ENCODE data around the gene ARHGEF39. TPM values are rescaled to one million over a fixed set of nuclear protein-coding genes. Genes with fewer than 3 reads are reported as not detected.

The ARHGEF39 gene
- total and polyA plus RNA-seq, 4 donors = 0.25 to 1.8 (median 1.2) TPM

DNA sequence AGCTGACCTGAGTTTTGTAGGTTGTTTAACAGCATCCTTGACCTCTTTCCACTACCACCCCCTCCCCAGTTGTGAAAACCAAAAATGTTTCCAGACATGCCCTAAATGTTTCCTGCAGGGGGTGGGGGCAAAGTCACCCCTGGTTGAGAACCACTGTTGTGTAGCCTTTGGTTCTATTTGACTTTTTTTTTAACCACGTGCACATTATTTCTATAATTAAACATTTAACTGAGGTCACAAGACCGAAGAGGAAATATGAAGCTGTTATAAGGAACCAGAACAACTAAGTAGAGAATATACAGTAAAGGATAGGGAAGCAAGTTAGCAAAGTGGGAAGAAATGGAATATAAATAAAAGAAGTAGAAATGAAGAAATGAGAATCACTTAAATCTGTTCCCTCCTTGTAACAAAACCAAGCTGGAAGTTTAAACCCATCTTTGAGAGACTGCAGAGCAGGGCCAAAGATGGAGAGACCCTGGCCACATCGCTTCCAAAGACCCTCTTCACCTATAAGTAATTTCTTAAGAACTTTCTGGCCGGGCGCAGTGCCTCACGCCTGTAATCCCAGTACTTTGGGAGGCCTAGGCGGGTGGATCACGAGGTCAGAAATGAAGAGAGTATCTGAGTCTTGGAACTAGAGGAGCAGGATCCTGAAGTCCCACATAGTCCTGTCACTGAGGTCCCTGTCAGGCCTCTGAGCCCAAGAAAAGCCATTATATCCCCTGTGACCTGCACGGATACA is 28.7 kb downstream of the ARHGEF39 start:
- no peaks in the 10 kb centered on the region for H3K4me1 ChIP-seq (ENCODE audit: control insufficient read depth in 1 of 2, insufficient read depth in 2 of 2, low read length in 2 of 2)
- WGBS, 2 donors = 73 to 82% methylated on average over 9 of the region's 9 CpGs
- no peak overlapping the region for H3K27ac ChIP-seq (ENCODE audit: low read depth in 1 of 2, low read length in 2 of 2)
- no peaks in the 10 kb centered on the region for H3K27me3 ChIP-seq (ENCODE audit: control insufficient read depth in 1 of 2, insufficient read depth in 2 of 2, low read length in 1 of 2)
- H3K9me3 ChIP-seq (ENCODE audit: control insufficient read depth, low read length) = no peaks in the 10 kb centered on the region
- no peak overlapping the region for H3K4me3 ChIP-seq (ENCODE audit: low read length in 2 of 2)
- no peaks in the 10 kb centered on the region for H3K36me3 ChIP-seq (ENCODE audit: control insufficient read depth in 1 of 2, insufficient read depth in 2 of 2, low read length in 1 of 2)
- DNase-seq (no peak), ATAC-seq (ENCODE audit: low FRiP score) (no peak)
- intact Hi-C loops (cut with DNase I) = no loop called here

DNA sequence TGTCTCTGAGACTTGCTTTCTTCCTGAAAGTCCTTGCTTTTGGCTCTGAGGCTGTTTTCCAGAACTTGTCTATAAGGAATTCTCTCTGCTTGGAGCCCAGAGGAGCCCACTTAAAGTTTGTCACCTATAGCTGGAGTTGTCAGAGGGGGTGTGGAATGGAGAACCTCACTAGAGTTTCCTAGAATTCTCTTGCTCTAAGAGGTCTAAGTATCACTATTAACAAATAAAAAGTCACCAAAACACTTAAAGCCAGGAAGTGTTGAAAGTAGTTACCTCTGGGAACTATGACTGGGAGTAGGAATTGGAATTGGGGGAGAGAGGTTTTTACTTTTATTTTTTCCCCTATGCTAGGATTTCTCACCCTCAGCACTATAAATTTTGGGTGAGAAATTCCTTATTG is 29.3 kb downstream of the ARHGEF39 start:
- Histone ChIP-seq H3K27me3 (ENCODE audit: control insufficient read depth in 1 of 2, insufficient read depth in 2 of 2, low read length in 1 of 2) (no peaks in the 10 kb centered on the region), H3K36me3 (ENCODE audit: control insufficient read depth in 1 of 2, insufficient read depth in 2 of 2, low read length in 1 of 2) (no peaks in the 10 kb centered on the region), H3K9me3 (ENCODE audit: control insufficient read depth, low read length) (no peaks in the 10 kb centered on the region), H3K27ac (ENCODE audit: low read depth in 1 of 2, low read length in 2 of 2) (no peak overlapping the region), H3K4me1 (ENCODE audit: control insufficient read depth in 1 of 2, insufficient read depth in 2 of 2, low read length in 2 of 2) (no peaks in the 10 kb centered on the region), H3K4me3 (ENCODE audit: low read length in 2 of 2) (no peak overlapping the region)
- DNase-seq (no peak), ATAC-seq (ENCODE audit: low FRiP score) (no peak)
- intact Hi-C loops (cut with DNase I) = no loop called here

DNA sequence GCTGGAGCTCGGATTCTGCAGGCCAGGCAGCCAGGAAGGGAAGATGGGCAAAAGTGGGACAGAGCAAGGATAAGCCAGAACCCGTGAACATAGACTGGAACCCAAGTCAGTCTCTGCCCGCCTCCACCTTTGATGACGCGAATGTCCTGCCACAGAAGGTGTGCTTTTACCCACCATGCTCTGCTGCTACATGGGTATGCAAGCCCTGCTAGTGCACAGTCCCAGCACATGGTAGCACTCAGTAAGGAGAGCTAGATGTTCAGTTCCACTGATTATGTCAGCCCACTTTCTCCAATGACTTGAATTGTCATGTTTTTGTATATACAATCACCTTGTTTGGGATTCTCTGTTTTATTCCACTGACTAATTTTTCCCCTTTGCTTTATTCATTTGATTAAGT is 35.4 kb downstream of the ARHGEF39 start:
- ATAC-seq (ENCODE audit: low FRiP score) (no peak), DNase-seq (no peak)
- intact Hi-C loops (cut with DNase I) = no loop called here
- Histone ChIP-seq H3K27ac (ENCODE audit: low read depth in 1 of 2, low read length in 2 of 2) (no peak overlapping the region), H3K36me3 (ENCODE audit: control insufficient read depth in 1 of 2, insufficient read depth in 2 of 2, low read length in 1 of 2) (no peaks in the 10 kb centered on the region), H3K4me1 (ENCODE audit: control insufficient read depth in 1 of 2, insufficient read depth in 2 of 2, low read length in 2 of 2) (no peaks in the 10 kb centered on the region), H3K27me3 (ENCODE audit: control insufficient read depth in 1 of 2, insufficient read depth in 2 of 2, low read length in 1 of 2) (no peaks in the 10 kb centered on the region), H3K4me3 (ENCODE audit: low read length in 2 of 2) (no peak overlapping the region), H3K9me3 (ENCODE audit: control insufficient read depth, low read length) (no peaks in the 10 kb centered on the region)
- WGBS, 2 donors = 86 to 87% methylated on average over 5 of the region's 5 CpGs

GRCh38 chr9:35628389-35628991 is 36.5 kb downstream of the ARHGEF39 start:
- H3K27ac ChIP-seq (ENCODE audit: low read depth in 1 of 2, low read length in 2 of 2) = no peak overlapping the region
- H3K4me3 ChIP-seq (ENCODE audit: low read length in 2 of 2) = no peak overlapping the region
- ATAC-seq (ENCODE audit: low FRiP score) (no peak), DNase-seq (no peak)
- no peaks in the 10 kb centered on the region for H3K36me3 ChIP-seq (ENCODE audit: control insufficient read depth in 1 of 2, insufficient read depth in 2 of 2, low read length in 1 of 2)
- no peaks in the 10 kb centered on the region for H3K9me3 ChIP-seq (ENCODE audit: control insufficient read depth, low read length)
- WGBS, 2 donors = 96 to 99% methylated on average over 6 of the region's 6 CpGs
- intact Hi-C loops (cut with DNase I) = no loop called here
- H3K27me3 ChIP-seq (ENCODE audit: control insufficient read depth in 1 of 2, insufficient read depth in 2 of 2, low read length in 1 of 2) = no peaks in the 10 kb centered on the region
- no peaks in the 10 kb centered on the region for H3K4me1 ChIP-seq (ENCODE audit: control insufficient read depth in 1 of 2, insufficient read depth in 2 of 2, low read length in 2 of 2)

- no peaks in the 10 kb centered on the region for H3K27me3 ChIP-seq (ENCODE audit: control insufficient read depth in 1 of 2, insufficient read depth in 2 of 2, low read length in 1 of 2)
- WGBS, 2 donors = 89 to 92% methylated on average over 2 of the region's 2 CpGs
- no peaks in the 10 kb centered on the region for H3K9me3 ChIP-seq (ENCODE audit: control insufficient read depth, low read length)
- DNase-seq = no peak
- intact Hi-C loops (cut with DNase I) = no loop called here
- H3K4me3 ChIP-seq (ENCODE audit: low read length in 2 of 2) = no peak overlapping the region
- H3K36me3 ChIP-seq (ENCODE audit: control insufficient read depth in 1 of 2, insufficient read depth in 2 of 2, low read length in 1 of 2) = no peaks in the 10 kb centered on the region
- no peak overlapping the region for H3K27ac ChIP-seq (ENCODE audit: low read depth in 1 of 2, low read length in 2 of 2)
- no peak for ATAC-seq (ENCODE audit: low FRiP score)
- no peaks in the 10 kb centered on the region for H3K4me1 ChIP-seq (ENCODE audit: control insufficient read depth in 1 of 2, insufficient read depth in 2 of 2, low read length in 2 of 2)
Measured at GRCh38 chr9:35627575-35627974, 37.4 kb downstream of the ARHGEF39 start.

GRCh38 chr9:35619800-35620158 is 45.2 kb downstream of the ARHGEF39 start:
- H3K27ac ChIP-seq (ENCODE audit: low read depth in 1 of 2, low read length in 2 of 2) = no peak overlapping the region
- no peaks in the 10 kb centered on the region for H3K9me3 ChIP-seq (ENCODE audit: control insufficient read depth, low read length)
- WGBS, 2 donors = 71 to 74% methylated on average over 2 of the region's 2 CpGs
- no peaks in the 10 kb centered on the region for H3K27me3 ChIP-seq (ENCODE audit: control insufficient read depth in 1 of 2, insufficient read depth in 2 of 2, low read length in 1 of 2)
- H3K36me3 ChIP-seq (ENCODE audit: control insufficient read depth in 1 of 2, insufficient read depth in 2 of 2, low read length in 1 of 2) = no peaks in the 10 kb centered on the region
- no peaks in the 10 kb centered on the region for H3K4me1 ChIP-seq (ENCODE audit: control insufficient read depth in 1 of 2, insufficient read depth in 2 of 2, low read length in 2 of 2)
- DNase-seq (no peak), ATAC-seq (ENCODE audit: low FRiP score) (no peak)
- no peak overlapping the region for H3K4me3 ChIP-seq (ENCODE audit: low read length in 2 of 2)
- intact Hi-C loops (cut with DNase I) = no loop called here

GRCh38 chr9:35618854-35619799 is 45.9 kb downstream of the ARHGEF39 start:
- ATAC-seq (ENCODE audit: low FRiP score) (no peak), DNase-seq (peak in 1 of 2 donors; percentile 80)
- WGBS, 2 donors = 93% methylated on average over 17 of the region's 17 CpGs
- Histone ChIP-seq H3K4me3 (ENCODE audit: low read length in 2 of 2) (no peak overlapping the region), H3K36me3 (ENCODE audit: control insufficient read depth in 1 of 2, insufficient read depth in 2 of 2, low read length in 1 of 2) (no peaks in the 10 kb centered on the region), H3K9me3 (ENCODE audit: control insufficient read depth, low read length) (no peaks in the 10 kb centered on the region), H3K27ac (ENCODE audit: low read depth in 1 of 2, low read length in 2 of 2) (no peak overlapping the region), H3K27me3 (ENCODE audit: control insufficient read depth in 1 of 2, insufficient read depth in 2 of 2, low read length in 1 of 2) (no peaks in the 10 kb centered on the region), H3K4me1 (ENCODE audit: control insufficient read depth in 1 of 2, insufficient read depth in 2 of 2, low read length in 2 of 2) (no peaks in the 10 kb centered on the region)
- intact Hi-C loops (cut with DNase I) = no loop called here

- Histone ChIP-seq H3K9me3 (ENCODE audit: control insufficient read depth, low read length) (no peaks in the 10 kb centered on the region), H3K27ac (ENCODE audit: low read depth in 1 of 2, low read length in 2 of 2) (no peak within 1 kb of the TSS), H3K27me3 (ENCODE audit: control insufficient read depth in 1 of 2, insufficient read depth in 2 of 2, low read length in 1 of 2) (no peaks in the 10 kb centered on the region), H3K4me1 (ENCODE audit: control insufficient read depth in 1 of 2, insufficient read depth in 2 of 2, low read length in 2 of 2) (no peaks in the 10 kb centered on the region), H3K4me3 (ENCODE audit: low read length in 2 of 2) (peak within 1 kb of the TSS in 1 of 2 donors; percentile 8), H3K36me3 (ENCODE audit: control insufficient read depth in 1 of 2, insufficient read depth in 2 of 2, low read length in 1 of 2) (no peaks in the 10 kb centered on the region)
- WGBS, 2 donors = 80 to 87% methylated on average over 7 of the region's 7 CpGs
- DNase-seq (peak in 1 of 2 donors; percentile 62), ATAC-seq (ENCODE audit: low FRiP score) (peak; percentile 6)
- intact Hi-C loops (cut with DNase I) = no loop called here
Measured at GRCh38 chr9:35618325-35618727, 46.7 kb downstream of the ARHGEF39 start, which contains the start of gene CD72. TSS of gene CD72 (minus strand) at chr9:35618413. CDS start at chr9:35618303, 110 bp downstream.
